SHP77 (cell line): ENCODE results near the gene BRD2.
A peak's percentile ranks its signal among the peaks of the same experiment; 100 is the strongest.

Source experiments
- DNase-seq, 2 experiments: peaks; one replicate each; lab custom pipeline; 2025; lab: John Stamatoyannopoulos, UW

The BRD2 gene

GRCh38 chr6:32993363-32993973 lies 25.1 kb downstream of the BRD2 start:
- DNase-seq, result no peak

GRCh38 chr6:32995448-32995847 lies 27.1 kb downstream of the BRD2 start:
- DNase-seq, result no peak

GRCh38 chr6:33000055-33000454 lies 31.7 kb downstream of the BRD2 start:
- peak in 1 of 2 experiments; percentile 14 for DNase-seq

GRCh38 chr6:33001685-33002084 lies 33.3 kb downstream of the BRD2 start:
- DNase-seq, result no peak

GRCh38 chr6:33004940-33005339 lies 36.5 kb downstream of the BRD2 start:
- DNase-seq, result no peak

GRCh38 chr6:33007831-33008400 lies 39.5 kb downstream of the BRD2 start:
- DNase-seq, result no peak

GRCh38 chr6:33008944-33009861 lies 40.8 kb downstream of the BRD2 start, which contains the start of gene HLA-DOA:
HLA-DOA (minus strand) TSS chr6:33009591.
- DNase-seq, result no peak

GRCh38 chr6:33010356-33010755 lies 42.0 kb downstream of the BRD2 start:
- no peak for DNase-seq

- no peak for DNase-seq
Measured at GRCh38 chr6:33013608-33014007, 45.2 kb downstream of the BRD2 start.

- DNase-seq, result peak; percentile 45 to 75
Measured at GRCh38 chr6:33014841-33015634, 46.6 kb downstream of the BRD2 start.

GRCh38 chr6:33015798-33016197 lies 47.4 kb downstream of the BRD2 start:
- DNase-seq, result no peak

GRCh38 chr6:33017018-33017417 lies 48.6 kb downstream of the BRD2 start:
- no peak for DNase-seq

GRCh38 chr6:33017694-33018353 lies 49.4 kb downstream of the BRD2 start:
- DNase-seq, result no peak

GRCh38 chr6:33018418-33018817 lies 50.0 kb downstream of the BRD2 start:
- no peak for DNase-seq

- DNase-seq, result no peak
Measured at GRCh38 chr6:33018904-33019303, 50.5 kb downstream of the BRD2 start.

- no peak for DNase-seq
Measured at GRCh38 chr6:33019372-33019771, 51.0 kb downstream of the BRD2 start.

- DNase-seq, result no peak
Measured at GRCh38 chr6:33021917-33022316, 53.5 kb downstream of the BRD2 start.

GRCh38 chr6:33023536-33023935 lies 55.1 kb downstream of the BRD2 start:
- DNase-seq, result no peak

- DNase-seq, result no peak
Measured at GRCh38 chr6:33024521-33024920, 56.1 kb downstream of the BRD2 start.

GRCh38 chr6:33028220-33028849 lies 59.9 kb downstream of the BRD2 start:
- DNase-seq, result no peak
